KOPT-K1 (cell line): Measurements from ENCODE around the gene TMEM123.
A peak's percentile ranks its signal among the peaks of the same experiment; 100 is the strongest.

ENCODE experiments used
- H3K27ac ChIP-seq: fragments of 200-600 bp; sonication (generic); 2 replicates; pipeline ENCODE4 v1.5.1; 2016; ENCODE audit warnings: antibody characterized with exemption, mild to moderate bottlenecking, low read depth, low read length; ENCODE audit not compliant: poor library complexity, severe bottlenecking
- H3K36me3 ChIP-seq: fragments of 200-600 bp; sonication (generic); 2 replicates; pipeline ENCODE4 v1.5.1; 2017; ENCODE audit warnings: antibody characterized with exemption, mild to moderate bottlenecking, low read length, moderate library complexity; ENCODE audit not compliant: insufficient read depth
- H3K9me3 ChIP-seq: fragments of 200-600 bp; sonication (generic); 2 replicates; pipeline ENCODE4 v1.5.1; 2017; ENCODE audit warnings: antibody characterized with exemption, low read length, mild to moderate bottlenecking; ENCODE audit not compliant: insufficient read depth, poor library complexity, severe bottlenecking

The TMEM123 gene

GRCh38 chr11:102367364-102367763 is 85.2 kb downstream of the TMEM123 start:
- H3K9me3 ChIP-seq, result no peaks in the 10 kb centered on the region
- H3K27ac ChIP-seq, result no peak overlapping the region
- peaks cover 56% of the 10 kb centered on the region for H3K36me3 ChIP-seq

GRCh38 chr11:102364991-102365390 is 87.6 kb downstream of the TMEM123 start:
- H3K27ac ChIP-seq, result no peak overlapping the region
- peaks cover 58% of the 10 kb centered on the region for H3K36me3 ChIP-seq
- peaks cover under 1% of the 10 kb centered on the region for H3K9me3 ChIP-seq

- H3K27ac ChIP-seq, result peak overlapping the region; percentile 49
- H3K9me3 ChIP-seq, result peaks cover 9% of the 10 kb centered on the region
- H3K36me3 ChIP-seq, result peaks cover 44% of the 10 kb centered on the region
These were observed 91.2 kb downstream of the TMEM123 start for GRCh38 chr11:102361086-102362031.

DNA sequence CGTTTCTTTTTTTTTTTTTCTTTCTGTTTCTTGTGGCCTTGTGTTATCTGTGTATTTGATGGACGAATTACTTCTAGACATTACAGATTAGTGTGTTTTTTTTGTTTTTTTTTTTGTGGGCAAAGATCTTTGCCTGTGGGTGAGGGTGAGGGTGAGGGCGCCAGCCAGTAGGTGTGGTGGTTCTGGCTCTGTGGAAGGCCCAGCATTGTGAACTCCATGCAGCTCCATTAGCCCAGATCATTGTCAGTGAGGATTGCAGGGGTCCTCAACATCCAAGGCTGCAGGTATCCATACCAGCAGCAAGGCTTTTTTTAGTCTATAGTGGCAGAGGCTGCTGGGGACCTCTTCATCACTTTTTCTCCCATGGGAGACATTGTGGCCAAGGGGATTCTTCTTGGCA is 91.9 kb downstream of the TMEM123 start:
- Histone ChIP-seq H3K36me3 (peaks cover 37% of the 10 kb centered on the region), H3K9me3 (peaks cover 14% of the 10 kb centered on the region), H3K27ac (peak overlapping the region; percentile 49)

- H3K27ac ChIP-seq, result no peak overlapping the region
- peaks cover 28% of the 10 kb centered on the region for H3K36me3 ChIP-seq
- H3K9me3 ChIP-seq, result peaks cover 22% of the 10 kb centered on the region
These were observed 93.2 kb downstream of the TMEM123 start for GRCh38 chr11:102359372-102359771.

GRCh38 chr11:102357116-102357515 is 95.4 kb downstream of the TMEM123 start:
- H3K36me3 ChIP-seq, result peaks cover 19% of the 10 kb centered on the region
- H3K9me3 ChIP-seq, result peaks cover 22% of the 10 kb centered on the region
- no peak overlapping the region for H3K27ac ChIP-seq

- Histone ChIP-seq H3K27ac (peak overlapping the region; percentile 86), H3K9me3 (no peaks in the 10 kb centered on the region), H3K36me3 (peaks cover 19% of the 10 kb centered on the region)
These were observed 104.8 kb downstream of the TMEM123 start for GRCh38 chr11:102347462-102348370.

DNA sequence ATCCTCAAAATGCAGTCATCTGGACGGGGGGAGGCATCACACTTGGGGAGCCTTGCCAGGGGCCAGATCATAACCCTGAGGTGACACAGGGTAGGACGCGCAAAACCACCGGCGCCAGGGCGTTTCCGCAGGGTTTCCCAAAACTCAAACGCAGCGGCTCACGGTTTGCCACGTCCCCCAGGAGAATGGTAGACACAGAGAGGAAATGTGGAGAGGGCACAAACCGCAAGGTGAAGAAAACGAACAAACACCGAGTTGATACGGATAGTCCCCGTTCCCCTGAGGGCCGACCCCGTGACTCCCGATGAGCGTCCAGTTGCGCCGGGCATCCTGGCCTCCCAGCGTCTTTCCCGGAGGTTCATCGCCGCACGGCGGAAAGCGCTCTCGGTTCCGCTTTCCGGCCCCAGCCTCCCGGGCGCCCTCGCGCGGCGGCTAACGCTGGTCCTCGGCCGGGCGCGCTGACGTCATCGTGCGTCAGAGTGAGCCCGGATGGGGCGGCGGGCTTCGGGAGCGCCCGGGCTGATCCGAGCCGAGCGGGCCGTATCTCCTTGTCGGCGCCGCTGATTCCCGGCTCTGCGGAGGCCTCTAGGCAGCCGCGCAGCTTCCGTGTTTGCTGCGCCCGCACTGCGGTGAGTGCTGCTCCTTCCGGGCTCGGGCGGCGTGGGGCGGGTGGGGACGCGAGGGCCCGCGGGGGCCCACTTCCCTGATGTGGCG is 105.7 kb downstream of the TMEM123 start, which contains the start of gene BIRC2:
TSS of gene BIRC2 (plus strand) at position 467 of the 714 bp plus-strand sequence. CDS start 2,641 bp downstream, outside the sequence.
- Histone ChIP-seq H3K36me3 (peaks cover 19% of the 10 kb centered on the region), H3K9me3 (no peaks in the 10 kb centered on the region), H3K27ac (peak within 1 kb of the TSS; percentile 86)

- Histone ChIP-seq H3K27ac (peak overlapping the region; percentile 86), H3K36me3 (peaks cover 19% of the 10 kb centered on the region), H3K9me3 (no peaks in the 10 kb centered on the region)
These were observed 106.2 kb downstream of the TMEM123 start for GRCh38 chr11:102346456-102346747.
